Panc1 (cell line): ENCODE measurements around the gene TNFSF11. TPM values are rescaled to one million over a fixed set of nuclear protein-coding genes. Genes with fewer than 3 reads are reported as not detected.

Experiments
- ATAC-seq: fragments of 200-7000 bp; cut with Tn5 transposase; 2 replicates; pipeline ENCODE4 v1.9.1; 2020; ENCODE audit warnings: mild to moderate bottlenecking, moderate library complexity
- BruUV-seq: library from RNA; stranded (reverse); fragments of 400-500 nt; replicated peaks from 2 replicates; lab custom pipeline; 2021; lab: Mats Ljungman, UMichigan
- CTCF ChIA-PET: fragments of 300-600 bp; sonication (Branson Sonifier 250); formaldehyde crosslinking; loops from one replicate; lab custom pipeline; 2022; ENCODE audit warnings: antibody characterized with exemption; lab: Charles Lee
- POLR2A ChIA-PET: fragments of 300-600 bp; sonication (Branson Sonifier 250); formaldehyde crosslinking; loops from one replicate; lab custom pipeline; 2022; ENCODE audit warnings: antibody characterized with exemption; lab: Charles Lee
- DNase-seq: peaks from one replicate; pipeline ENCODE4 v3.0.0-alpha.2; 2010; ENCODE audit warnings: low read depth, low spot score
- H3K27ac ChIP-seq: 2 replicates; pipeline ENCODE4 v1.5.1; 2011; ENCODE audit warnings: mild to moderate bottlenecking, low read length, inconsistent platforms
- H3K27me3 ChIP-seq: fragments of 200-500 bp; sonication (Bioruptor generic); 2 replicates; pipeline ENCODE4 v1.6.0; 2014; ENCODE audit warnings: low read length, inconsistent platforms; ENCODE audit not compliant: control insufficient read depth, insufficient read depth
- H3K36me3 ChIP-seq: fragments of 200-500 bp; sonication (Bioruptor generic); 2 replicates; pipeline ENCODE4 v1.5.1; 2014; ENCODE audit warnings: inconsistent platforms, mild to moderate bottlenecking, low read length, moderate library complexity; ENCODE audit not compliant: control insufficient read depth, insufficient read depth
- H3K4me1 ChIP-seq: 2 replicates; pipeline ENCODE4 v1.5.1; 2011; ENCODE audit warnings: inconsistent platforms, mild to moderate bottlenecking, low read length, moderate library complexity; ENCODE audit not compliant: control insufficient read depth, insufficient read depth
- H3K4me3 ChIP-seq, 2 experiments: 2 replicates each; pipeline ENCODE4 v1.5.1; 2011 to 2012; ENCODE audit warnings: low read depth in 2 of 2, low read length in 2 of 2, mild to moderate bottlenecking in 2 of 2, inconsistent platforms in 1 of 2, moderate library complexity in 1 of 2
- H3K9me3 ChIP-seq: fragments of 200-500 bp; sonication (Bioruptor generic); 2 replicates; pipeline ENCODE4 v1.5.1; 2014; ENCODE audit warnings: low read depth, mild to moderate bottlenecking, inconsistent platforms, low read length, moderate library complexity; ENCODE audit not compliant: control insufficient read depth, insufficient read depth
- CTCF ChIP-seq: fragments of 450-650 bp; IDR thresholded peaks from 2 replicates; pipeline ENCODE4 v1.5.1; 2017; ENCODE audit warnings: mild to moderate bottlenecking
- POLR2AphosphoS5 ChIP-seq: IDR thresholded peaks from 2 replicates; pipeline ENCODE4 v1.6.1; 2012; ENCODE audit warnings: mild to moderate bottlenecking, low read depth, low read length, moderate library complexity
- REST ChIP-seq, 2 experiments: IDR thresholded peaks; 2 replicates each; pipeline ENCODE4 v1.6.1; 2011 to 2012; ENCODE audit warnings: low read depth in 2 of 2, control low read depth in 1 of 2, low read length in 1 of 2, mild to moderate bottlenecking in 1 of 2, moderate library complexity in 1 of 2; ENCODE audit not compliant: insufficient read depth in 1 of 2
- SIN3A ChIP-seq: IDR thresholded peaks from 2 replicates; pipeline ENCODE4 v1.6.1; 2012; ENCODE audit warnings: low read depth, mild to moderate bottlenecking, low read length, moderate library complexity, borderline replicate concordance; ENCODE audit not compliant: insufficient read depth
- TCF7L2 ChIP-seq: IDR thresholded peaks from 2 replicates; pipeline ENCODE4 v1.6.1; 2011; ENCODE audit warnings: mild to moderate bottlenecking, low read depth, low read length, inconsistent platforms
- in situ Hi-C: cut with HindIII; loops from 2 replicates; pipeline ENCODE4 v1.10.0; 2016; ENCODE audit warnings: low sequenced_read_pairs, low pct_unique_long_range_greater_than_20kb
- intact Hi-C: fragments of 100-400 bp; cut with micrococcal nuclease; formaldehyde crosslinking; loops from one replicate; pipeline ENCODE4 v1.10.0; 2022; ENCODE audit not compliant: unreplicated experiment
- total RNA-seq: library from RNA; stranded (reverse); gene quantifications from one replicate; pipeline ENCODE4 v1.2.1, GENCODE V29; 2021; ENCODE audit not compliant: unreplicated experiment

The TNFSF11 gene
- total RNA-seq, 1 experiment from 2014 or later = not detected

- Histone ChIP-seq H3K27me3 (no peaks in the 10 kb centered on the region), H3K4me3 (no peak overlapping the region), H3K36me3 (no peaks in the 10 kb centered on the region), H3K27ac (no peak overlapping the region), H3K4me1 (no peaks in the 10 kb centered on the region), H3K9me3 (no peaks in the 10 kb centered on the region)
- intact Hi-C loops (no loop called here), in situ Hi-C loops (no loop called here)
- no TSS peak for BruUV-seq
- TF ChIP-seq CTCF (no peak), SIN3A (no peak), TCF7L2 (no peak), REST (IDR thresholded peaks at IDR 0.05; ENCODE audit: insufficient read depth in 1 of 2, low read depth in 2 of 2, low read length in 1 of 2) (no peak), POLR2AphosphoS5 (no peak)
- POLR2A ChIA-PET = no interaction called here
- ATAC-seq (no peak), DNase-seq (no peak)
- CTCF ChIA-PET = no interaction called here
Observed at GRCh38 chr13:42543215-42543797, 30.6 kb upstream of the TNFSF11 start.

- Histone ChIP-seq H3K27me3 (no peaks in the 10 kb centered on the region), H3K4me3 (no peak overlapping the region), H3K4me1 (no peaks in the 10 kb centered on the region), H3K36me3 (no peaks in the 10 kb centered on the region), H3K9me3 (no peaks in the 10 kb centered on the region), H3K27ac (no peak overlapping the region)
- DNase-seq = no peak
- POLR2A ChIA-PET = no interaction called here
- intact Hi-C loops = no loop called here
- no peak for ATAC-seq
- no TSS peak for BruUV-seq
- no peak for TF ChIP-seq TCF7L2
- no peak for TF ChIP-seq SIN3A
- TF ChIP-seq REST (IDR thresholded peaks at IDR 0.05; ENCODE audit: insufficient read depth in 1 of 2, low read depth in 2 of 2, low read length in 1 of 2) = no peak
- TF ChIP-seq CTCF = no peak
- no peak for TF ChIP-seq POLR2AphosphoS5
- in situ Hi-C loops = no loop called here
- CTCF ChIA-PET = no interaction called here
Observed at GRCh38 chr13:42544246-42544926, 29.6 kb upstream of the TNFSF11 start.
